Measurements from ENCODE around the gene CLTCL1. TPM values are rescaled to one million over a fixed set of nuclear protein-coding genes. Genes with fewer than 3 reads are reported as not detected.

The CLTCL1 gene
- total and polyA plus RNA-seq, 11 donors, result 4.6 to 20.9 (median 10.2) TPM

- 20 to 29% (median 23%) methylated on average over 25 to 27 of the region's 27 CpGs for WGBS, 4 donors
- Histone ChIP-seq H3K36me3 (no peaks in the 10 kb centered on the region), H3K27ac (peak overlapping the region in 10 of 12 donors; percentile 63 to 93 (median 76)), H3K27me3 (no peaks in the 10 kb centered on the region), H3K4me1 (peaks cover 0 to 61% (median 28%) of the 10 kb centered on the region in 12 donors), H3K4me3 (peak overlapping the region; percentile 62 to 100 (median 92)), H3K9me3 (no peaks in the 10 kb centered on the region)
- intact Hi-C loops (cut with DNase I), result loop anchor here in 6 of 10 donors (2.0 to 10.0 kb wide), 8 partner anchors 72 to 424 kb away; partner anchors contain the start of genes CDC45 (in 5 of the 6), UFD1 (in 5 of the 6), C22orf39 (in 1 of the 6) and HIRA (in 1 of the 6)
- peak in 2 of 4 donors; percentile 8 to 21 for ATAC-seq
- peak in 1 of 5 donors; percentile 27 for DNase-seq
- TF ChIP-seq CTCF (IDR thresholded peaks at IDR 0.05), result no peak
These were observed 910 bp downstream of the CLTCL1 start for GRCh38 chr22:19290400-19291217.

- Histone ChIP-seq H3K4me3 (peak overlapping the region in 3 of 12 donors; percentile 21 to 100 (median 98)), H3K27ac (no peak overlapping the region)
These were observed 1.9 kb downstream of the CLTCL1 start for GRCh38 chr22:19289475-19290161.

GRCh38 chr22:19287889-19288288, 3.6 kb downstream of the CLTCL1 start:
- Histone ChIP-seq H3K36me3 (no peaks in the 10 kb centered on the region), H3K27me3 (no peaks in the 10 kb centered on the region), H3K4me1 (peaks cover 0 to 77% (median 34%) of the 10 kb centered on the region in 12 donors), H3K9me3 (no peaks in the 10 kb centered on the region), H3K4me3 (no peak overlapping the region), H3K27ac (peak overlapping the region in 1 of 12 donors; percentile 85)
- WGBS, 4 donors, result 77 to 88% (median 82%) methylated on average over 4 of the region's 4 CpGs
- no peak for ATAC-seq
- intact Hi-C loops (cut with DNase I), result loop anchor here in 2 of 10 donors (5.0 kb wide), 2 partner anchors 71 to 111 kb away; partner anchors contain the start of gene SLC25A1 (in 1 of the 2)
- no peak for TF ChIP-seq CTCF (IDR thresholded peaks at IDR 0.05)
- no peak for TF ChIP-seq POLR2A (IDR thresholded peaks at IDR 0.05)
- no peak for DNase-seq

More at GRCh38 chr22:19289475-19290161, 1.9 kb downstream of the CLTCL1 start:
- 87 to 89% (median 88%) methylated on average over 5 of the region's 5 CpGs for WGBS, 4 donors
- intact Hi-C loops (cut with DNase I), result loop anchor here in 6 of 10 donors (2.0 to 10.0 kb wide), 9 partner anchors 71 to 425 kb away; partner anchors contain the start of genes CDC45 (in 5 of the 6), UFD1 (in 5 of the 6), C22orf39 (in 1 of the 6) and HIRA (in 1 of the 6)
- TF ChIP-seq CTCF (IDR thresholded peaks at IDR 0.05) (no peak), POLR2A (IDR thresholded peaks at IDR 0.05) (no peak)
- Histone ChIP-seq H3K9me3 (no peaks in the 10 kb centered on the region), H3K4me1 (peaks cover 0 to 70% (median 32%) of the 10 kb centered on the region in 12 donors), H3K27me3 (no peaks in the 10 kb centered on the region), H3K36me3 (no peaks in the 10 kb centered on the region)
- ATAC-seq (no peak), DNase-seq (no peak)

Data from heart left ventricle (tissue), 16 donors.